Tibial artery (tissue), 4 donors: Measurements from ENCODE around the gene NR2F2.

Source experiments
- DNase-seq, 2 donors: peaks; one replicate each; pipeline ENCODE4 v3.0.0-alpha.2; 2019
- H3K27ac ChIP-seq, 2 donors: fragments of 200-600 bp; sonication (generic) in 1 of 2; 1 replicate in 1 of 2; 2 replicates in 1 of 2; pipeline ENCODE4 v1.5.1; 2018 to 2019; ENCODE audit warnings: mild to moderate bottlenecking in 1 of 2
- H3K27me3 ChIP-seq, 2 donors: fragments of 200-600 bp; sonication (generic) in 1 of 2; one replicate each; pipeline versions ENCODE4 v1.5.1 to v1.6.0; 2016 to 2019
- H3K36me3 ChIP-seq, 3 donors: fragments of 200-600 bp; sonication (generic) in 2 of 3; one replicate each; pipeline ENCODE4 v1.5.1; 2016 to 2019; ENCODE audit warnings: mild to moderate bottlenecking in 2 of 3
- H3K4me1 ChIP-seq, 4 donors: fragments of 200-600 bp; sonication (generic) in 2 of 4; 1 replicate in 3 of 4; 2 replicates in 1 of 4; pipeline ENCODE4 v1.5.1; 2016 to 2019
- H3K4me3 ChIP-seq, 2 donors: fragments of 200-600 bp; sonication (generic) in 1 of 2; 1 replicate in 1 of 2; 2 replicates in 1 of 2; pipeline ENCODE4 v1.5.1; 2018 to 2019; ENCODE audit warnings: mild to moderate bottlenecking in 2 of 2
- H3K9me3 ChIP-seq, 3 donors: fragments of 200-600 bp; sonication (generic) in 1 of 3; one replicate each; pipeline ENCODE4 v1.5.1; 2016 to 2019
- CTCF ChIP-seq, 2 experiments: fragments of 200-600 bp in 1 of 2; fragments of 450-650 bp in 1 of 2; IDR thresholded peaks; one replicate each; pipeline ENCODE4 v1.5.1; 2017 to 2019; ENCODE audit warnings: antibody characterized with exemption in 2 of 2, mild to moderate bottlenecking in 1 of 2, moderate library complexity in 1 of 2
- intact Hi-C: fragments of 100-400 bp; cut with DNase I; formaldehyde crosslinking; loops from one replicate; pipeline ENCODE4 v1.15.0; 2023; ENCODE audit warnings: low total_unique reads

NR2F2 gene

GRCh38 chr15:96329403-96329981 lies 1.0 kb upstream of the NR2F2 start:
- H3K4me1 ChIP-seq = peaks cover 0 to 15% (median 4%) of the 10 kb centered on the region in 4 donors
- no peak for TF ChIP-seq CTCF (IDR thresholded peaks at IDR 0.05)
- no peak for DNase-seq
- peak overlapping the region; percentile 96 to 100 for H3K27ac ChIP-seq
- intact Hi-C loops = loop anchor here (5.0 kb wide), 1 partner anchor 1002 kb away; no protein-coding TSS in a partner anchor
- peaks cover 27 to 30% (median 27%) of the 10 kb centered on the region in 3 donors for H3K36me3 ChIP-seq
- no peaks in the 10 kb centered on the region for H3K9me3 ChIP-seq
- H3K4me3 ChIP-seq = peak overlapping the region; percentile 92 to 97
- H3K27me3 ChIP-seq = no peaks in the 10 kb centered on the region

GRCh38 chr15:96330064-96330449 lies 443 bp upstream of the NR2F2 start:
- intact Hi-C loops = loop anchor here (10.0 kb wide), 2 partner anchors 1155 to 1485 kb away; no protein-coding TSS in a partner anchor
- H3K36me3 ChIP-seq = peaks cover 32 to 35% (median 33%) of the 10 kb centered on the region in 3 donors

GRCh38 chr15:96331144-96331944 lies 844 bp downstream of the NR2F2 start:
- peak in 1 of 2 donors; percentile 19 for DNase-seq
- H3K36me3 ChIP-seq = peaks cover 45 to 48% (median 46%) of the 10 kb centered on the region in 3 donors
- peak overlapping the region; percentile 92 to 97 for H3K4me3 ChIP-seq
- H3K4me1 ChIP-seq = peaks cover 0 to 8% (median 4%) of the 10 kb centered on the region in 4 donors
- intact Hi-C loops = loop anchor here (10.0 kb wide), 2 partner anchors 1157 to 1487 kb away; no protein-coding TSS in a partner anchor
- peak overlapping the region; percentile 97 to 99 for H3K27ac ChIP-seq
- no peak for TF ChIP-seq CTCF (IDR thresholded peaks at IDR 0.05)
- H3K9me3 ChIP-seq = no peaks in the 10 kb centered on the region
- no peaks in the 10 kb centered on the region for H3K27me3 ChIP-seq

More at GRCh38 chr15:96330064-96330449, 443 bp upstream of the NR2F2 start:
- DNase-seq = peak; percentile 64 to 91
- Histone ChIP-seq H3K4me1 (peaks cover 0 to 10% (median 4%) of the 10 kb centered on the region in 4 donors), H3K27me3 (no peaks in the 10 kb centered on the region), H3K4me3 (peak overlapping the region; percentile 92 to 97), H3K9me3 (no peaks in the 10 kb centered on the region), H3K27ac (peak overlapping the region; percentile 96 to 100)
- TF ChIP-seq CTCF (IDR thresholded peaks at IDR 0.05) = no peak

GRCh38 chr15:96331945-96332636 lies 1.6 kb downstream of the NR2F2 start:
- H3K9me3 ChIP-seq = no peaks in the 10 kb centered on the region
- no peak for TF ChIP-seq CTCF (IDR thresholded peaks at IDR 0.05)
- peak in 1 of 2 donors; percentile 21 for DNase-seq
- no peaks in the 10 kb centered on the region for H3K27me3 ChIP-seq
- peak overlapping the region; percentile 97 to 99 for H3K27ac ChIP-seq
- peaks cover 0 to 8% (median 4%) of the 10 kb centered on the region in 4 donors for H3K4me1 ChIP-seq
- peaks cover 50 to 53% (median 50%) of the 10 kb centered on the region in 3 donors for H3K36me3 ChIP-seq
- H3K4me3 ChIP-seq = peak overlapping the region; percentile 92 to 97
- intact Hi-C loops = loop anchor here (10.0 kb wide), 2 partner anchors 1157 to 1487 kb away; no protein-coding TSS in a partner anchor

- H3K4me3 ChIP-seq = peak overlapping the region; percentile 92 to 97
- intact Hi-C loops = loop anchor here (10.0 kb wide), 2 partner anchors 1158 to 1488 kb away; no protein-coding TSS in a partner anchor
- no peak for DNase-seq
- TF ChIP-seq CTCF (IDR thresholded peaks at IDR 0.05) = no peak
- H3K4me1 ChIP-seq = peaks cover 0 to 8% (median 4%) of the 10 kb centered on the region in 4 donors
- H3K36me3 ChIP-seq = peaks cover 50 to 59% (median 54%) of the 10 kb centered on the region in 3 donors
- H3K27ac ChIP-seq = peak overlapping the region; percentile 97 to 99
- no peaks in the 10 kb centered on the region for H3K9me3 ChIP-seq
- no peaks in the 10 kb centered on the region for H3K27me3 ChIP-seq
These were observed 2.2 kb downstream of the NR2F2 start for GRCh38 chr15:96332637-96333121.
